Mucosa of gallbladder (tissue), 1 donor: ENCODE data around the gene TAGLN3. TPM values are rescaled to one million over a fixed set of nuclear protein-coding genes. Genes with fewer than 3 reads are reported as not detected.

Experiments
- DNase-seq: peaks from one replicate; pipeline ENCODE4 v3.0.0-alpha.2; 2020; ENCODE audit warnings: low spot score
- total RNA-seq: library from RNA; stranded (reverse); gene quantifications from one replicate; pipeline ENCODE4 v1.2.1, GENCODE V29; 2021
- donor health status: DM: no; HTN: no; CAD: no.

TAGLN3 gene
- total RNA-seq, 1 donor from 2014 or later: not detected

DNA sequence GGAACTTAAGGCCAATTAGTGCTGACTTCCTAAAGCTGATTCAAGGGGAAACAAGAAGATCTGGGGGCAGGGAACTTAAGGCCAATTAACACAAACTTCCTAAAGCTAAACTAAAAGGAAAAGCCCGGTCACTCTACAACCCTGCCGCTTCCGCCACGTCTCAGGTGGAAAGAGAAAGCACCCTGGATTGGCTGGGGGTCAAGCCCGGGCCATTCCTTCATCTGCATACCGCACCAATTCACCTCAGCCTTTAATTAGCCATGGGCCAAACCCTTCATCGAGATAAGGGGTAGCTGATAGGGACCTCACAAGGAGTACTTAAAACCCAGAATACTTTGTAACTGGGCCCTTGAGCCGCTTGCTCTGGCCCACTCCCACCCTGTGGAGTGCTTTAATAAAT lies 50.2 kb downstream of the TAGLN3 start:
- DNase-seq: no peak

DNA sequence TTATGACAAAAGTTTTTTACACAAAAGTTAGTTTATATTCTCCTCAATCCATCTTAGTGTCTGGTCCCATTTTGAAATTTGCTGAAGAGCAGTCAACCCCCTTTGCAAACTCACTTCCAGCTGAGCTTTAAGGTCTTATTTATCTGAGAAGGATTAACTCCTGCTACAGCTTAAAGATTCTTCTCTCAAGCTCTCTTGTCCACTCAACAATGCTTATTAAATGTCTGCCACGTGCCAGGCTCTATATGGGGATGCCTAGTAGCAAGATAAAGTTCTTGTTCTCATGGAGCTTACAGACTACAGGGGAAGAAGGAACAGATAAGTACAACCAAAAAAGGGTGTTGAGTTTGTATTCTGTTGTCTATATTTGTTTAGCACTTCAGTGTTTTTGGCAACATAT lies 54.5 kb downstream of the TAGLN3 start:
- DNase-seq: no peak

DNA sequence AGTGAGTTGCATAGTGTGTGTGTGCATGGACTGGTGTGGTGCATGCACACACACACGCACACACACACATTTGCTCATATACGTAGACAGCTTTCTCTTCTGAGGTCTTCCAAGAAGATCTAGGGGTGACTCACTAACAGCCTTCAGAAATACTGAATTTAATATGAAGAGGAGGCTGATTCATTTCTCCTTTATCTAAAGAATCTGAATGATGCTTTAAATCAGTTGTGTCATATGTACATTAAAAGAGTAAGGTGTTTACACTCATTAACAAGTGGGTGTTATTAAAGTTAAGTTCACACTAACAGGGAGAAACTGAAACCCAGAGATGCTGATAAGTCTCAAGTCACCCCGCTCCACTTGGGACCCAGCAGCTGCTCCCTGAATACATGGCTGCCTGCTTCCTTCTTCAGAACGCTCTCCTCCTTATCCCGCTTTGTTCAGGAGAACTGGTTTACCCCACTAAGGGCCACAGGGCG lies 57.8 kb downstream of the TAGLN3 start:
- DNase-seq: no peak

GRCh38 chr3:112059497-112059896 lies 60.8 kb downstream of the TAGLN3 start:
- no peak for DNase-seq

DNA sequence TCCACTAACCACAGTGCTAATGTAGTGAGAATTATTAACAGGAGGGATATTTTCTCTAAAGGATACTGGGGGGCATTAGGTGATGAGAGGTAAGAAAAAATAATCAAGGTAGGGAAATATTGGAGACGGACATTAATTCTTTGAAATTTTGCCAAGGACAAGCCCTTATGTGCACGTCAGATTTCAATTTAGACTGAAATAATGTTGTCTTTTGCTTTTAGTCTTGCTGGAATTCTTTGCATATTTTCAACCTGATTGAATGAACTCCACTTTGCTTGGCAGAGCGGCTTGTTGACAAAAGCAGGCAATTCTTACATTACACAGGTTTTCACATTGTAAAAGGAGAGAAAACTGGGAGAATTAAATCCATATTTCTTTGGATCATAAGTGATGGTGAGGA lies 62.4 kb downstream of the TAGLN3 start:
- DNase-seq: no peak

Other genes starting within 250 kb of the TAGLN3 start
- 36.4 TPM for gene PHLDB2, start 139.7 kb upstream of the TAGLN3 start, total RNA-seq
- gene ABHD10, start 19.9 kb upstream of the TAGLN3 start, total RNA-seq: 34.2 TPM
- gene TMPRSS7, start 35.8 kb downstream of the TAGLN3 start, total RNA-seq: 0.12 TPM
- 24.3 TPM for gene C3orf52, start 87.5 kb downstream of the TAGLN3 start, total RNA-seq
- 0.37 TPM for gene GCSAM, start 134.3 kb downstream of the TAGLN3 start, total RNA-seq